DMS79 (cell line): Measurements from ENCODE around the gene PRRT1B.

Source experiments
- DNase-seq: peaks from one replicate; lab custom pipeline; 2025; lab: John Stamatoyannopoulos, UW

PRRT1B gene

GRCh38 chr9:131597246-131597645, 51.9 kb downstream of the PRRT1B start:
- no peak for DNase-seq

GRCh38 chr9:131598121-131598520, 52.8 kb downstream of the PRRT1B start:
- DNase-seq, result no peak

GRCh38 chr9:131601683-131602181, 56.4 kb downstream of the PRRT1B start:
- no peak for DNase-seq

- no peak for DNase-seq
Measured at GRCh38 chr9:131603199-131603598, 57.9 kb downstream of the PRRT1B start.

- no peak for DNase-seq
Measured at GRCh38 chr9:131603711-131604439, 58.6 kb downstream of the PRRT1B start.

GRCh38 chr9:131605770-131606590, 60.7 kb downstream of the PRRT1B start:
- DNase-seq, result no peak

- DNase-seq, result no peak
Measured at GRCh38 chr9:131606896-131607567, 61.7 kb downstream of the PRRT1B start.

GRCh38 chr9:131607591-131607990, 62.3 kb downstream of the PRRT1B start:
- no peak for DNase-seq

- no peak for DNase-seq
Measured at GRCh38 chr9:131608493-131609037, 63.2 kb downstream of the PRRT1B start.
